ENCODE results near the gene MRPS9. TPM values are rescaled to one million over a fixed set of nuclear protein-coding genes. Genes with fewer than 3 reads are reported as not detected.

Gene MRPS9
- total and polyA plus RNA-seq, 12 donors: 24.1 to 76.3 (median 40.4) TPM

GRCh38 chr2:105042189-105042588 is 4.3 kb downstream of the MRPS9 start:
- no peaks in the 10 kb centered on the region for H3K9me3 ChIP-seq (replicated peaks in 1 of 3)
- H3K27ac ChIP-seq: no peak overlapping the region
- no peaks in the 10 kb centered on the region for H3K27me3 ChIP-seq
- 0 to 45% (median 43%) methylated on average over 1 to 2 of the region's 2 CpGs; no CpG with 5 or more reads in 1 of the 4 donors for WGBS, 4 donors
- peak; percentile 9 to 58 (median 24) for DNase-seq
- TF ChIP-seq POLR2A (IDR thresholded peaks at IDR 0.05) (no peak), CTCF (IDR thresholded peaks at IDR 0.05) (no peak)
- H3K4me3 ChIP-seq: no peak overlapping the region
- intact Hi-C loops (cut with DNase I): no loop called here
- no peaks in the 10 kb centered on the region for H3K36me3 ChIP-seq (replicated peaks in 1 of 2)
- H3K4me1 ChIP-seq (replicated peaks in 1 of 2): peaks cover 5 to 37% of the 10 kb centered on the region in 2 donors

GRCh38 chr2:105052773-105053172 is 14.9 kb downstream of the MRPS9 start:
- no peak for TF ChIP-seq CTCF (IDR thresholded peaks at IDR 0.05)
- no peak for TF ChIP-seq POLR2A (IDR thresholded peaks at IDR 0.05)
- peaks cover 7 to 15% of the 10 kb centered on the region in 2 donors for H3K4me1 ChIP-seq (replicated peaks in 1 of 2)
- intact Hi-C loops (cut with DNase I): no loop called here
- WGBS, 4 donors: 36 to 61% (median 42%) methylated on average over 1 of the region's 1 CpG
- peaks cover 0 to 6% of the 10 kb centered on the region in 2 donors for H3K36me3 ChIP-seq (replicated peaks in 1 of 2)
- no peaks in the 10 kb centered on the region for H3K27me3 ChIP-seq
- H3K27ac ChIP-seq: peak overlapping the region in 1 of 5 donors; percentile 15
- peak; percentile 73 to 86 (median 75) for DNase-seq
- H3K4me3 ChIP-seq: no peak overlapping the region
- no peaks in the 10 kb centered on the region for H3K9me3 ChIP-seq (replicated peaks in 1 of 3)

GRCh38 chr2:105055613-105056012 is 17.7 kb downstream of the MRPS9 start:
- no peak for DNase-seq
- H3K9me3 ChIP-seq (replicated peaks in 1 of 3): no peaks in the 10 kb centered on the region
- H3K4me1 ChIP-seq (replicated peaks in 1 of 2): peaks cover 7 to 15% of the 10 kb centered on the region in 2 donors
- H3K27me3 ChIP-seq: no peaks in the 10 kb centered on the region
- 66 to 99% (median 72%) methylated on average over 2 of the region's 2 CpGs for WGBS, 4 donors
- TF ChIP-seq POLR2A (IDR thresholded peaks at IDR 0.05): no peak
- no peak for TF ChIP-seq CTCF (IDR thresholded peaks at IDR 0.05)
- H3K27ac ChIP-seq: no peak overlapping the region
- peaks cover 0 to 2% of the 10 kb centered on the region in 2 donors for H3K36me3 ChIP-seq (replicated peaks in 1 of 2)
- intact Hi-C loops (cut with DNase I): no loop called here
- no peak overlapping the region for H3K4me3 ChIP-seq

GRCh38 chr2:105056245-105056644 is 18.4 kb downstream of the MRPS9 start:
- H3K4me1 ChIP-seq (replicated peaks in 1 of 2): peaks cover 7 to 15% of the 10 kb centered on the region in 2 donors
- TF ChIP-seq POLR2A (IDR thresholded peaks at IDR 0.05) (no peak), CTCF (IDR thresholded peaks at IDR 0.05) (no peak)
- H3K4me3 ChIP-seq: no peak overlapping the region
- WGBS, 4 donors: 76 to 98% (median 82%) methylated on average over 3 of the region's 3 CpGs
- H3K36me3 ChIP-seq (replicated peaks in 1 of 2): no peaks in the 10 kb centered on the region
- H3K27ac ChIP-seq: no peak overlapping the region
- H3K27me3 ChIP-seq: no peaks in the 10 kb centered on the region
- H3K9me3 ChIP-seq (replicated peaks in 1 of 3): no peaks in the 10 kb centered on the region
- DNase-seq: no peak
- intact Hi-C loops (cut with DNase I): no loop called here
